NCI-H128 (cell line): ENCODE measurements around the gene FRRS1L.

Experiments
- DNase-seq: peaks from one replicate; lab custom pipeline; 2025; ENCODE audit not compliant: unreplicated experiment; lab: John Stamatoyannopoulos, UW

Gene FRRS1L

GRCh38 chr9:109166771-109167601, at the start of gene FRRS1L:
FRRS1L (minus strand) TSS chr9:109167249; CDS start chr9:109167138, 111 bp downstream.
- DNase-seq, result no peak

- DNase-seq, result no peak
Measured at GRCh38 chr9:109214414-109214813, 47.4 kb upstream of the FRRS1L start.

- DNase-seq, result no peak
Measured at GRCh38 chr9:109213285-109214121, 46.5 kb upstream of the FRRS1L start.

- DNase-seq, result no peak
Measured at GRCh38 chr9:109212768-109213167, 45.7 kb upstream of the FRRS1L start.

- DNase-seq, result no peak
Measured at GRCh38 chr9:109206670-109207069, 39.6 kb upstream of the FRRS1L start.

- DNase-seq, result no peak
Measured at GRCh38 chr9:109205526-109205925, 38.5 kb upstream of the FRRS1L start.

GRCh38 chr9:109203761-109204360, 36.8 kb upstream of the FRRS1L start:
- no peak for DNase-seq

- no peak for DNase-seq
Measured at GRCh38 chr9:109199676-109200075, 32.6 kb upstream of the FRRS1L start.

GRCh38 chr9:109198736-109199382, 31.8 kb upstream of the FRRS1L start:
- DNase-seq, result no peak

GRCh38 chr9:109193974-109194556, 27.0 kb upstream of the FRRS1L start:
- no peak for DNase-seq

GRCh38 chr9:109192732-109193361, 25.8 kb upstream of the FRRS1L start:
- DNase-seq, result no peak

GRCh38 chr9:109191746-109192145, 24.7 kb upstream of the FRRS1L start:
- no peak for DNase-seq

GRCh38 chr9:109190151-109190550, 23.1 kb upstream of the FRRS1L start:
- DNase-seq, result no peak

GRCh38 chr9:109186857-109187520, 19.9 kb upstream of the FRRS1L start:
- no peak for DNase-seq

- no peak for DNase-seq
Measured at GRCh38 chr9:109182940-109183798, 16.1 kb upstream of the FRRS1L start.

GRCh38 chr9:109182550-109182939, 15.5 kb upstream of the FRRS1L start:
- no peak for DNase-seq

GRCh38 chr9:109181284-109181683, 14.2 kb upstream of the FRRS1L start:
- DNase-seq, result no peak

GRCh38 chr9:109179801-109180523, 12.9 kb upstream of the FRRS1L start:
- DNase-seq, result no peak
